Measurements from ENCODE around the gene CLOCK. TPM values are rescaled to one million over a fixed set of nuclear protein-coding genes. Genes with fewer than 3 reads are reported as not detected.
A peak's percentile ranks its signal among the peaks of the same experiment; 100 is the strongest.

Gene CLOCK
- total and polyA plus RNA-seq, 2 of the 8 experiments (the other 6 are each of a cell fraction or from before 2014, with no cell fraction given), result 7.7 to 24.2 TPM

DNA sequence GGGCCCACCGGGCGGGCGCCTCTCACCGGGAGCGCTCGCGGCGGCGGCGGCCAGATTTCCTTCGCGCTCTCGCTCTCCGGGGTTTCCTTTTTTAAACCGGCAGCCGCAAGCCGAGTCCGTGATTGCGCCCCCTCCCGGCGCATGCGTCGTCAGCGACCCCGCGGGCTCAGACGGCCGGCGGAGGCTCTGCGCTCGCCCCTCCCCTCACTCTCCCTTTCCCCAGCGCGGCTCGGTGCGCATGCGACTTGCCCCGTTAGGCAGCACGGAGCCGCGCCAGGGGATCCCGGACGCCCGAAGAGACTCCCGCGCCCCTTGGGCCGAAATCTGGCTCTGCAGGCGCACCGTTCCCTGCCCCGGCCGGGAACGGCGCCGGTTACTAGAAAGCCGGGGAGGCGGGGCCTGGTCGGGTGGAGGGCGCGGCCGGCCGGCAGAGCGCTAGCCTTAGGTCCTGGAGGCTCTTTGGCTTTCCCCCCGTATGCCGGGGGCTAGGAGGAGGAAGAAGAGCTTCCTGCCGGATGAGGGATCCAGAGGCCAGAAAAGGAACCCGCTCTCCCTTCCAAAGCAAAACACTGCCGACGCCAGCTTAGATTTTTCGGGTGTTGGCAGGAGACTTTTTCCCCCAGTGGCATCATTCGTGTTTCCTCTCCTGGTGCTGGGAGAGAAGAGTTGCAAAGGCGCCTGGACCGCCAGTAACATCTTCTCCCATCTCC is at the start of gene CLOCK (continued):
- TF ChIP-seq SIN3A (conservative IDR thresholded peaks at IDR 0.05 in 1 of 2, IDR thresholded peaks at IDR 0.05 in 1 of 2; ENCODE audit: low read depth in 1 of 2, low read length in 2 of 2) (0 out of 4 replicates have a peak, but pooled peaks of 1 of the 2 experiments have one; percentile 19), SP2 (IDR thresholded peaks at IDR 0.05; ENCODE audit: low read length) (no peak), PHF8 (conservative IDR thresholded peaks at IDR 0.05; ENCODE audit: low read depth, low read length) (peak; percentile 65), MAFK (IDR thresholded peaks at IDR 0.05; ENCODE audit: low read depth, low read length) (no peak), ASH2L (IDR thresholded peaks at IDR 0.05; ENCODE audit: low read length) (peak; percentile 93), TAF7 (optimal IDR thresholded peaks at IDR 0.05; ENCODE audit: borderline replicate concordance, low read depth, low read length) (peak; percentile 76), NRF1 (IDR thresholded peaks at IDR 0.05; ENCODE audit: low read depth, low read length) (peak; percentile 53), CTCF (IDR thresholded peaks at IDR 0.05; ENCODE audit: control extremely low read depth in 1 of 3, insufficient read depth in 1 of 3, low read depth in 1 of 3, low read length in 3 of 3) (peak; percentile 41 to 57 (median 44)), SRF (IDR thresholded peaks at IDR 0.05; ENCODE audit: low read depth, low read length) (no peak)

All from H1 (cell line).